ENCODE data around the gene DAZAP1. TPM values are rescaled to one million over a fixed set of nuclear protein-coding genes. Genes with fewer than 3 reads are reported as not detected.
"Not testable (repeated sequence)": the region's sequence is repeated elsewhere in the genome, so short reads cannot be mapped to it uniquely, and the experiment has no call there.

DAZAP1 gene
- total RNA-seq, 2 experiments from 2014 or later, result 287 to 297 TPM

GRCh38 chr19:1431759-1432506, 24.5 kb downstream of the DAZAP1 start:
- Mint-ChIP-seq H3K4me3 (no peak overlapping the region), H3K4me1 (no peaks in the 10 kb centered on the region), H3K9me3 (no peaks in the 10 kb centered on the region), H3K36me3 (peaks cover 4% of the 10 kb centered on the region), H3K27me3 (no peaks in the 10 kb centered on the region), H3K27ac (no peak overlapping the region)
- no peak for DNase-seq

GRCh38 chr19:1432507-1432887, 25.1 kb downstream of the DAZAP1 start:
- Mint-ChIP-seq H3K27ac (no peak overlapping the region), H3K27me3 (no peaks in the 10 kb centered on the region), H3K4me3 (no peak overlapping the region), H3K36me3 (peaks cover 4% of the 10 kb centered on the region), H3K4me1 (peaks cover under 1% of the 10 kb centered on the region), H3K9me3 (no peaks in the 10 kb centered on the region)
- no peak for DNase-seq

- Mint-ChIP-seq H3K4me3 (no peak overlapping the region), H3K36me3 (peaks cover 7% of the 10 kb centered on the region), H3K27ac (no peak overlapping the region), H3K27me3 (no peaks in the 10 kb centered on the region), H3K4me1 (peaks cover 7% of the 10 kb centered on the region), H3K9me3 (no peaks in the 10 kb centered on the region)
- no peak for DNase-seq
Observed at GRCh38 chr19:1433119-1434039, 26.0 kb downstream of the DAZAP1 start.

- Mint-ChIP-seq H3K4me1 (peaks cover 7% of the 10 kb centered on the region), H3K36me3 (peaks cover 11% of the 10 kb centered on the region), H3K4me3 (no peak overlapping the region), H3K9me3 (no peaks in the 10 kb centered on the region), H3K27ac (no peak overlapping the region), H3K27me3 (no peaks in the 10 kb centered on the region)
- no peak for DNase-seq
Observed at GRCh38 chr19:1434040-1434366, 26.6 kb downstream of the DAZAP1 start.

- Mint-ChIP-seq H3K9me3 (no peaks in the 10 kb centered on the region), H3K4me3 (no peak overlapping the region), H3K36me3 (peaks cover 17% of the 10 kb centered on the region), H3K27me3 (no peaks in the 10 kb centered on the region), H3K4me1 (peaks cover 10% of the 10 kb centered on the region), H3K27ac (no peak overlapping the region)
- no peak for DNase-seq
Observed at GRCh38 chr19:1434577-1435060, 27.2 kb downstream of the DAZAP1 start.

- no peak overlapping the region for H3K4me3 Mint-ChIP-seq
- peaks cover 17% of the 10 kb centered on the region for H3K4me1 Mint-ChIP-seq
- H3K36me3 Mint-ChIP-seq, result peaks cover 26% of the 10 kb centered on the region
Observed at GRCh38 chr19:1435378-1435989, 28.1 kb downstream of the DAZAP1 start.

GRCh38 chr19:1437609-1438008, 30.2 kb downstream of the DAZAP1 start:
- DNase-seq, result no peak
- Mint-ChIP-seq H3K27ac (peak overlapping the region; percentile 38), H3K9me3 (no peaks in the 10 kb centered on the region), H3K4me3 (peak overlapping the region; percentile 99), H3K27me3 (no peaks in the 10 kb centered on the region), H3K36me3 (peaks cover 47% of the 10 kb centered on the region), H3K4me1 (peaks cover 24% of the 10 kb centered on the region)

More at GRCh38 chr19:1435378-1435989, 28.1 kb downstream of the DAZAP1 start:
- no peak for DNase-seq
- H3K27ac Mint-ChIP-seq, result no peak overlapping the region
- no peaks in the 10 kb centered on the region for H3K9me3 Mint-ChIP-seq
- H3K27me3 Mint-ChIP-seq, result no peaks in the 10 kb centered on the region

- Mint-ChIP-seq H3K4me3 (peak within 1 kb of the TSS; percentile 99), H3K9me3 (no peaks in the 10 kb centered on the region), H3K27ac (peak within 1 kb of the TSS; percentile 100), H3K4me1 (peaks cover 27% of the 10 kb centered on the region), H3K36me3 (peaks cover 49% of the 10 kb centered on the region), H3K27me3 (no peaks in the 10 kb centered on the region)
- DNase-seq, result peak; percentile 96
Observed at GRCh38 chr19:1438035-1438932, 30.9 kb downstream of the DAZAP1 start, which contains the start of gene RPS15. Gene RPS15 (plus strand): TSS chr19:1438396. CDS start chr19:1438426, 30 bp downstream.

GRCh38 chr19:1438933-1439354, 31.6 kb downstream of the DAZAP1 start:
- Mint-ChIP-seq H3K27me3 (no peaks in the 10 kb centered on the region), H3K4me3 (peak overlapping the region; percentile 99), H3K36me3 (peaks cover 49% of the 10 kb centered on the region), H3K9me3 (no peaks in the 10 kb centered on the region), H3K4me1 (peaks cover 27% of the 10 kb centered on the region), H3K27ac (peak overlapping the region; percentile 88)
- DNase-seq, result no peak

- Mint-ChIP-seq H3K36me3 (peaks cover 49% of the 10 kb centered on the region), H3K4me1 (peaks cover 29% of the 10 kb centered on the region), H3K27ac (peak overlapping the region; percentile 88), H3K4me3 (peak overlapping the region; percentile 99)
- H3K27me3 Mint-ChIP-seq, DNase-seq, H3K9me3 Mint-ChIP-seq: not testable (repeated sequence)
Observed at GRCh38 chr19:1439525-1440417, 32.4 kb downstream of the DAZAP1 start.

GRCh38 chr19:1440418-1440801, 33.0 kb downstream of the DAZAP1 start:
- no peak for DNase-seq
- Mint-ChIP-seq H3K9me3 (no peaks in the 10 kb centered on the region), H3K36me3 (peaks cover 47% of the 10 kb centered on the region), H3K4me3 (peak overlapping the region; percentile 99), H3K27ac (peak overlapping the region; percentile 65), H3K4me1 (peaks cover 33% of the 10 kb centered on the region), H3K27me3 (no peaks in the 10 kb centered on the region)

GRCh38 chr19:1441022-1441426, 33.6 kb downstream of the DAZAP1 start:
- no peaks in the 10 kb centered on the region for H3K27me3 Mint-ChIP-seq
- H3K9me3 Mint-ChIP-seq, result no peaks in the 10 kb centered on the region
- DNase-seq, result no peak
- peaks cover 46% of the 10 kb centered on the region for H3K36me3 Mint-ChIP-seq
- H3K4me3 Mint-ChIP-seq, result peak overlapping the region; percentile 99
- peak overlapping the region; percentile 65 for H3K27ac Mint-ChIP-seq
- peaks cover 33% of the 10 kb centered on the region for H3K4me1 Mint-ChIP-seq

GRCh38 chr19:1441677-1442438, 34.5 kb downstream of the DAZAP1 start:
- H3K4me3 Mint-ChIP-seq, result peak overlapping the region; percentile 37
- peak overlapping the region; percentile 46 for H3K27ac Mint-ChIP-seq
- no peak for DNase-seq
- H3K9me3 Mint-ChIP-seq, result no peaks in the 10 kb centered on the region
- H3K36me3 Mint-ChIP-seq, result peaks cover 46% of the 10 kb centered on the region
- peaks cover 33% of the 10 kb centered on the region for H3K4me1 Mint-ChIP-seq
- peaks cover 3% of the 10 kb centered on the region for H3K27me3 Mint-ChIP-seq
